Measurements from ENCODE around the gene BOD1L1. TPM values are rescaled to one million over a fixed set of nuclear protein-coding genes. Genes with fewer than 3 reads are reported as not detected.

Gene BOD1L1
- total and polyA plus RNA-seq, 8 donors: 6.5 to 18.4 (median 10.7) TPM

- ATAC-seq: no peak
- intact Hi-C loops (cut with DNase I): no loop called here
- WGBS, 2 donors: 64 to 73% methylated on average over 2 of the region's 2 CpGs
Measured at GRCh38 chr4:13555325-13555724, 72.2 kb downstream of the BOD1L1 start.

GRCh38 chr4:13553081-13553480, 74.4 kb downstream of the BOD1L1 start:
- DNase-seq: no peak

More at GRCh38 chr4:13555325-13555724, 72.2 kb downstream of the BOD1L1 start:
- Histone ChIP-seq H3K4me1 (no peaks in the 10 kb centered on the region), H3K27me3 (peaks cover 0 to 6% (median 0%) of the 10 kb centered on the region in 4 donors), H3K27ac (no peak overlapping the region), H3K9me3 (no peaks in the 10 kb centered on the region), H3K4me3 (no peak overlapping the region), H3K36me3 (no peaks in the 10 kb centered on the region)
- no peak for DNase-seq
- no peak for TF ChIP-seq CTCF (IDR thresholded peaks at IDR 0.05)
- no peak for FAIRE-seq

GRCh38 chr4:13548984-13549546, 78.5 kb downstream of the BOD1L1 start:
- H3K27ac ChIP-seq: no peak overlapping the region
- WGBS, 2 donors: 2 to 3% methylated on average over 21 of the region's 21 CpGs
- ATAC-seq (peak; percentile 65 to 84 (median 75)), DNase-seq (peak; percentile 49 to 94 (median 75)), FAIRE-seq (no peak)
- intact Hi-C loops (cut with DNase I): no loop called here
- H3K27me3 ChIP-seq: peaks cover 12 to 39% (median 20%) of the 10 kb centered on the region in 4 donors
- no peaks in the 10 kb centered on the region for H3K9me3 ChIP-seq
- H3K4me3 ChIP-seq: peak overlapping the region in 2 of 4 donors; percentile 19 to 34
- H3K4me1 ChIP-seq: peaks cover 0 to 14% (median 3%) of the 10 kb centered on the region in 3 donors
- no peaks in the 10 kb centered on the region for H3K36me3 ChIP-seq
- TF ChIP-seq CTCF (IDR thresholded peaks at IDR 0.05): peak; percentile 78 to 84 (median 80)

More at GRCh38 chr4:13553081-13553480, 74.4 kb downstream of the BOD1L1 start:
- TF ChIP-seq CTCF (IDR thresholded peaks at IDR 0.05): no peak
- H3K4me3 ChIP-seq: no peak overlapping the region
- whole genome bisulfite sequencing, 2 donors: 46 to 83% methylated on average over 1 of the region's 1 CpG
- H3K27ac ChIP-seq: no peak overlapping the region
- H3K4me1 ChIP-seq: peaks cover 0 to 6% (median 0%) of the 10 kb centered on the region in 3 donors
- H3K9me3 ChIP-seq: no peaks in the 10 kb centered on the region
- peaks cover 6 to 11% (median 9%) of the 10 kb centered on the region in 4 donors for H3K27me3 ChIP-seq
- FAIRE-seq (no peak), ATAC-seq (no peak)
- H3K36me3 ChIP-seq: no peaks in the 10 kb centered on the region
- intact Hi-C loops (cut with DNase I): no loop called here

- Histone ChIP-seq H3K27ac (no peak overlapping the region), H3K9me3 (no peaks in the 10 kb centered on the region), H3K27me3 (peaks cover 12 to 43% (median 20%) of the 10 kb centered on the region in 4 donors), H3K36me3 (no peaks in the 10 kb centered on the region), H3K4me3 (peak overlapping the region in 2 of 4 donors; percentile 31 to 48), H3K4me1 (peaks cover 0 to 14% (median 3%) of the 10 kb centered on the region in 3 donors)
- no peak for DNase-seq
- peak in 1 of 4 donors; percentile 6 for ATAC-seq
- no peak for FAIRE-seq
- TF ChIP-seq CTCF (IDR thresholded peaks at IDR 0.05): no peak
- 8% methylated on average over 33 to 35 of the region's 35 CpGs for WGBS, 2 donors
- intact Hi-C loops (cut with DNase I): no loop called here
Measured at GRCh38 chr4:13548059-13548983, 79.2 kb downstream of the BOD1L1 start.

All from pancreas (tissue), 10 donors.